HG02759 (cell line): ENCODE measurements around the gene CD2.

Experiments
- ATAC-seq: cut with Tn5 transposase; IDR thresholded peaks from one replicate; pipeline ENCODE4 v1.9.1; 2021; ENCODE audit warnings: mild to moderate bottlenecking, moderate library complexity; ENCODE audit not compliant: unreplicated experiment

CD2 gene

GRCh38 chr1:116754198-116754977, at the start of gene CD2:
CD2 (plus strand) TSS chr1:116754430; CDS start chr1:116754493, 63 bp downstream.
- ATAC-seq: no peak

- ATAC-seq: no peak
These were observed 48.1 kb upstream of the CD2 start for GRCh38 chr1:116706123-116706522.

- no peak for ATAC-seq
These were observed 47.4 kb upstream of the CD2 start for GRCh38 chr1:116706841-116707240.

DNA sequence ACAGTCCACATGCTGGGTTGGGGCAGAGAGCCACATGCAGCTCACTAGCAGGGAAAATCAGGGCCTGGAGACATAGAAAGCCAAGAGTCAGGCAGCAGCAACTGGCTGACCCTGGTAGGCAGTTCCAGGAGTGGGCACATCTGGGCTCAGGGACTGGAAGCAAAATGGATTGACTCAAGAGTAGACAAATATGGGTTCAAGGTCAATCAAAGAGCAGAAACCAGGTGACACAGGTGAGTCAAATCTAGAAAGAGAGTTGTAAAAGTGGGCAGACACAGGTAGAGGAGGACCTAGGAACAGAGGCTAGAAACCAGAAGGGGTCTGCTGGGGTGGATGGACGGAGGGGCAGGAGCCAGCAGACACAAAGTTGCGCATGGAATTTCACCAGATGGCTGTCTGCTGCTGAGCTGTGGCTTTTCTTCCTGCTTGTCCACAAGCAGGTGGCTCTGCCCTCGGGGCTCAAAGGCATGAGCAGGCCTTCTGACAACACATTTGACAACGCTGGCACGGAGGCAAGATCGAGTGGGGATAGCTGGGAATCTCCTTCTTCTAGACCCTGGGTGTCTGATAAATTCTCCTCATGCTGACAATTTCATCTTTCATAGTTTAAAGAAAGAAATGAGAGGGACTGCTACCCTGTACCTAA, 45.9 kb upstream of the CD2 start:
- ATAC-seq: no peak

GRCh38 chr1:116709666-116710167, 44.5 kb upstream of the CD2 start:
- ATAC-seq: no peak

GRCh38 chr1:116710420-116711262, 43.6 kb upstream of the CD2 start:
- no peak for ATAC-seq

DNA sequence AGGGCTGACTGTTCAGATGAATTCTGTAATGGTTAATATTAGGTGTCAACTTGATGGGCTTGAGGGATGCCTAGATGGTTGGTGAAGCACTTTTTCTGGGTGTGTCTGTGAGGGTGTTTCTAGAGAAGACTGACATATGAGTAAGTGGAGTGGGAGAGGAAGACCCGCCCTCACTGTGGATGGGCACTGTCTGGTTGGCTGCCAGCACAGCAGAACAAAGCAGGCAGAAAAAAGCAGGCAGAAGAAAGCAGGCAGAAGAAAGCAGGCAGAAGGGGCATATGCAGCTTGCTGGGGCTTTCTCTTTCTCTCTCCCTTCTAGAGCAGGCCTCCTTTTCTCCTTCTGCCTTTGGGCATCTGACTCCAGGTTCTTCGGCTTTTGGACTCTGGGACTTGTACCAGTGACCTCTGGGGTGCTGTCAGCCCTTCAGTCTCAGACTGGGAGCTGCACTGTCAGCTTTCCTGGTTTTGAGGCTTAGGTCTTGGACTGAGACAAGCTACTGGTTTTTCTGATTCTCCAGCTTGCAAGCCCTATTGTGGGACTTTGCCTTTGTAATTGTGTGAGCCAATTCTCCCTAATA, 42.9 kb upstream of the CD2 start:
- no peak for ATAC-seq

DNA sequence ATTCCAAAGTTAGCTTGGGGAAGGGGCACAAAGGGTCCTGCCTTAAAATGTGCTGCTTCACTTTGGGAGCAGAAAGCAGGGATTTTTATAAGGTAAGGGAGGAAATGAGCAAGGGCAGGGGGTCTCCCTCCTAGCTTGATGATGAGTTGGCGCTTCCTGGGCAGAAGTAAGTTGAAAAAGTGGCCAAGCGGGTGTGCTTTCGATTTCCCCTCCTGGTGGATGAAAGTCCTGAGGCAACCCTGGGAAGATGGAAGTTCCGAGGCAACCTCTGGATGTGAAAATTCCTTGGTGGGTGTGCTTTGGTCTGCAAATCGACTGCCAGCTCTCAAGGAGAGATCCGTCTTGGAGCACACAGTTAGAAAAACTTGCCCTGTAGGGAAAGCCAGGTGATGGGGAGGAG, 41.7 kb upstream of the CD2 start:
- ATAC-seq: no peak

- ATAC-seq: no peak
These were observed 40.8 kb upstream of the CD2 start for GRCh38 chr1:116713474-116713873.

DNA sequence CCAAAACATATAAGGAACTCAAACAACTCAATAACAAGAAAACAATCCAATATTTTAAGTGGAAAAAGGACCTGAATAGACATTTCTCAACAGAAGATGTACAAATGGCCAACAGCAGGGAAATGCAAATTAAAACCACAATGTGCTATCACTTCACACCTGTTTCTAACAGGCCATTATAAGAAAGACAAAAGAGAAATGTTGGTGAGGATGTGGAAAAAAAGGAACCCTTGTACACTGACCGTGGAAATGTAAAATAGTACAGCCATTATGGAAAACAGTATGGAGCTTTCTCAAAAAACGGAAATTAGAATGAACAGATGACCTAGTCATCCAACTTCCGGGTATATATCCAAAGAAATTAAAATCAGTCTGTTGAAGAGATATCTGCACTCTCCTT, 37.8 kb upstream of the CD2 start:
- ATAC-seq: no peak

- ATAC-seq: no peak
These were observed 36.9 kb upstream of the CD2 start for GRCh38 chr1:116717318-116717717.

DNA sequence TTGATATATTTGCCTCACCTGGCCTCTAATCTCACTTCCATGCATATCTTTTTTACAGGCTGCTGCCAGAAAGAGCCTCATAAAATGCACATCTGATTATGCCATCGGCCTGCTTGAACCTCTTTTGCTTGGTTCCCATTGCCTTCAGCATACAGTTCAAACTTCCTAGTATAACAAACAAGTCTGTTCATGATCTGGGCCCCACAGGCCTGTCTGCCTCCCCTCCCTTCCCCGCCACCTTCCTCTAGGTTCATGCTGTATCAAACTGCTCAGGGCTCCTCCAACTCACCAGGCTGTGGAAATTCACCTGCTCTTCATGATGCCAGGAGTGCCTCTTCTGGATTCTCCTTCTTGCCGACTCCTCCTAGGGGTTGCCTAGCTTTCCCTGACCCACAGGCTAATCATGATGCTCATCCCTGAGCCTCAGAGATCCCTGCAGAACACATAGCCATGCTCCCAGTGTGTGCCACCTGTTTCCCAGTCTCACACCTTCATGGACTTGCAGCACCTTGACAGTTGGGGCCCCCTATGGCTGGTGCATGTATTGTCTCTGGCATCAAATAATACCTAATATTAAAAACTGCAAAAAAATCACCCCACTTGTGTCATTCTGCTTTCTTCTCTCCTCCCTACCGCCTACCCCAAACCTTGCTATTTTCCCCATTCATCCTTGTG, 33.7 kb upstream of the CD2 start:
- ATAC-seq: no peak

DNA sequence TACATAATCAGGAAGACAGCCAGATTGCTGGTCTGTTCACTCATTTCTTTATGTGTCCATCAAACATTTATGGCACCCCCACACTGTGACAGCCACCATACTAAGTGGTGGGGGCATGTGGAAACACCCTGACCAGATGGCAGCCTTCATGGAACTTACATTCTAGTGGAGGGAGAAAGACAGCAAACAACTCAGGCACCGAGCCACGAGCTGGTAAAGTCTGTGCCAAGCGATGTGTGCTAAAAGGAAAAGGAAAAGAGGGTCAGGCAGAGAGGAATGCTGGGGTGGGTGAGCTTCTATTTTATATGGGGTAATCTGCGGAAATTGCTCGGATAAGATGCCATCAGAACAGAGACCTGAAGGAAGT, 33.2 kb upstream of the CD2 start:
- ATAC-seq: no peak

DNA sequence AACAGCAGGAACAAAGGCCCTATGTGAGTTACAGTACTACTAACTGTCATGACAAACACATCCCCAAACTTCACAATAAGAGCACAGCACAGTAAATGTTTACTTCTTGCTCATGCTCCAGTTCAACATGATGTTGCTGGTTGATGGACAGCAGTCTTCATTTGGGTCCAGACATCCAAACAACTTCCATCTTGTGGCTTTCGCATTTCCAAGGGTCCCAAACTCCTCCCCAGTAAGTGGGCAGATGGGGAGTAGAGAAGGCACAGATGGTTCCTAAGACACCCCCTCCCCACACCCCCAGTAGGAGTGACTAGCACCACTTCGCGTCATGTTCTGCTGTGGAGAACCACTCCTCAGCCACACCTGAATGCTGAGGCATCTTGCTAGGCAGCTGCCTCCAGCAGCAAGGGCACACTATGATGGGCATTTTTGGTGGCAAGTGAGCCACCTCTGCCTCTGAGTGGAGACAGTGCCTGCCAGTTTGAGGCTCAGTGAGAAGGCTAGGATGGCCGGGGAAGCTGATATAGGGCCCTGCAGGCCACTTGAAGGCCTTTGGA, 32.7 kb upstream of the CD2 start:
- ATAC-seq: no peak

DNA sequence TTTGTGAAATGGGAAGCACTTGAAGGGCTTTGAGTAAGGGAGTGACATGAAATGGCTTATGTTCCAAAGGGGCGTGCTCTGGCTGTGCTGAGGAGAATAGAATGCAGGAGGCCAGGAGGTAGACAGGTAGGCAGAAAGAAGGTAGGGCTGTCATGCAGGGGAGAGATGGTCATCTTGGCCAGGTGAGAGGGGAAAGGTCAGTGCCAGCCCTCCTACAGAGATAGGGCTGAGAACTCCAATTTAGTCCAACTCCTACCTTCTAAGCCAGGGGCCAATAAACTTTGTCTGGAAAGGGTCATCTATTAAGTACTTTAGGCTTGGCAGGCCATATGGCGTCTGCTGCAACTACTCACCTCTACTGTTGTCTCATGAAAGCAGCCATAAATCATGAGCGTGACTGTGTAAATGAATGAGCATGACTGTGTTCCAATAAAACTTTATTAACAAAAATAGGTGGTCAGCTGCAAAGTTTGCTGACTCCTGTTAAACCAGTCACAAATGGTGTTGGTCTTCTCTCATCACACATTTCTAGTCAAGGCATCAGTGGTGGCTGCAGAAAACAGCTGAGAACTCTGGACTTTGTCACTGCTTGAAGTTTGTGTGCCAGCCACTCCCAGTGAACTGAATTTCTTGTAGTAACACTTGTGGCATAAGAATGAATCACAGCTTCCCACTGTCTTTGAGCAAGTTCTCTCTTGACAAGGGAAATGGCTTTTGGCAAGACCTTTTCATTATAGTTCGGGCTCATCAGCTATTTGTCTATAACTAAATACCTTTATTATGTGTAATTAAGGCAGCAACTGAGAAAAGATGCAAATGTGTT, 32.0 kb upstream of the CD2 start:
- no peak for ATAC-seq

- no peak for ATAC-seq
These were observed 29.4 kb upstream of the CD2 start for GRCh38 chr1:116724765-116725375.

DNA sequence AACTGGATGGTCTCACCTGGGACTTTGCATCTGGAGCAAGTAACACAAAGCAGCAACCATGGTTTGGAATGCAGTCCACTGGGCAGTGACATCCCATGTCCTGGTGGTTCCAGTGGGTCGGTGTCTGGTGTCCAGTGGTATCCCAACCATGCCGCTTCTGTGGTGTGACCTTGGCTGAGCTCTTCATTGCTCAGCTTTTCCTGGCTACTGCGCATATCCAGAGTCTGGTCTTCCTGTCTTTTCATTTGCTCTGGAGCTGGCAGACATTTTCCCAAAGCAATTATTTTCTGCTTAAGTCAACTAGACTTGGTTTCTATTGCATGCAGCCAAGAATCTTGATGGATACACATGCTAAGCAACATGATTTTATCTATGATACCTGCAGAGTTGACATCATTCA, 28.4 kb upstream of the CD2 start:
- no peak for ATAC-seq

DNA sequence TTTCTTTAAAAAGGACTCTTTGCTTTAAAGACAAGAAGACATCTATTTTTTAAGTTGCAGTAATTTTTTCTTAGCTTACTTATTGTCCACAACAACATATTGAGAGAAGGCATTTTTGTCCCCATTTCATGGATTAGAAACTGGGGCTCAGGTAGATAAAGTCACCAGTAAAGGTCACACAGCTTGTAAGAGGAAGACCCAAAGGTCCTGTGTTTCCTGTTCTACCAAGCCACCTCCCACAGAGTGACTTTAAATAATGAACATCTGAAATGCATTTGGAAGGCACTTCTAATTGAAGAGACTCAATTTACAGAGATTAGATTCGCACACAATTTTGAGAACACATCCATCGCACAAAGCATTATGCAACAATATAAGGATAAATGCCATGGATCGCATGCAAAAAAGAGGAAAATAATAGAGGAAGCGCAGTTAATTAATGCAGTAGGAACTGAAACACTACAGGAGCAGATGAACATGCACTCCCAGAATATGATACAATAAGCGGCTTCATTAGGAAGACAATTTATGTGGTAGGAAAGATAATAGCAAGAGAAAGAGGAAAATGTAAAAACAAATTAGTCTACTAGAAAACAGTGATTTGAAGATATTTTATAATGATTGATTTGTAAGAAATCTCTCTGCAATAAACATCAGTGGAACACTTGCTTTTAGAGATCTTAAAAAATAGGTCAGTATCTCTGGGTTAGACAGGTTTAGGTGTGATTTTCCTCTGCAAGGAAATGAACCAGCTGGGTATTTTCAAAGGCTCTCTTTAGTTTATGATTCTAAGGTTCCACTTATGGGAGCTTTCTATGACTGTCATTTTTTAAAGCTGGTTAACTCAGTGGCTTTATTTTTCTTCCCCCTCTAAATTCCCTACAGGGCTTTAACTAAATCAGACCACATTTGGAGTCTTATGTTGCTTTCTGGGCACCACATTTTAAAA, 27.1 kb upstream of the CD2 start:
- no peak for ATAC-seq
